ENCODE results near the gene NDUFB6. TPM values are rescaled to one million over a fixed set of nuclear protein-coding genes. Genes with fewer than 3 reads are reported as not detected.

Gene NDUFB6
- total RNA-seq (47.6 TPM), polyA plus RNA-seq (ENCODE audit: insufficient read depth, low read depth, low replicate concordance) (132 TPM)
- long read RNA-seq, donor 1, transcript NDUFB6-203 (4 exons, 1,366 nt) = major isoform, 89 of 91 reads
- long read RNA-seq, donor 1, partial matches to known transcripts = 0 of 91 reads
- long read RNA-seq, donor 1, other reads (novel, unspliced or antisense) = 0 of 91 reads
- long read RNA-seq, donor 2, transcript NDUFB6-203 (4 exons, 1,366 nt) = major isoform, 116 of 124 reads
- long read RNA-seq, donor 2, partial matches to known transcripts = 0 of 124 reads
- long read RNA-seq, donor 2, other reads (novel, unspliced or antisense) = 0 of 124 reads
- long read RNA-seq, donor 3, transcript NDUFB6-203 (4 exons, 1,366 nt) = major isoform, 153 of 157 reads
- long read RNA-seq, donor 3, partial matches to known transcripts = 0 of 157 reads
- long read RNA-seq, donor 3, other reads (novel, unspliced or antisense) = 0 of 157 reads
- long read RNA-seq, donor 4, transcript NDUFB6-203 (4 exons, 1,366 nt) = major isoform, 71 of 79 reads
- long read RNA-seq, donor 4, partial matches to known transcripts = 6 of 79 reads
- long read RNA-seq, donor 4, other reads (novel, unspliced or antisense) = 0 of 79 reads
- long read RNA-seq, donor 5, transcript NDUFB6-203 (4 exons, 1,366 nt) = major isoform, 11 of 11 reads
- long read RNA-seq, donor 5, partial matches to known transcripts = 0 of 11 reads
- long read RNA-seq, donor 5, other reads (novel, unspliced or antisense) = 0 of 11 reads
- long read RNA-seq, donor 6, transcript NDUFB6-203 (4 exons, 1,366 nt) = major isoform, 309 of 338 reads
- long read RNA-seq, donor 6, transcript NDUFB6-202 (3 exons, 761 nt) = minor isoform, 5 of 338 reads
- long read RNA-seq, donor 6, transcript NDUFB6-201 (3 exons, 666 nt) = minor isoform, 9 of 338 reads
- long read RNA-seq, donor 6, partial matches to known transcripts = 0 of 338 reads
- long read RNA-seq, donor 6, other reads (novel, unspliced or antisense) = 15 of 338 reads
- long read RNA-seq, donor 7, transcript NDUFB6-203 (4 exons, 1,366 nt) = major isoform, 28 of 37 reads
- long read RNA-seq, donor 7, partial matches to known transcripts = 1 of 37 reads
- long read RNA-seq, donor 7, other reads (novel, unspliced or antisense) = 6 of 37 reads
- long read RNA-seq, donor 8, transcript NDUFB6-203 (4 exons, 1,366 nt) = major isoform, 136 of 147 reads
- long read RNA-seq, donor 8, partial matches to known transcripts = 0 of 147 reads
- long read RNA-seq, donor 8, other reads (novel, unspliced or antisense) = 6 of 147 reads
- long read RNA-seq, donor 9, transcript NDUFB6-203 (4 exons, 1,366 nt) = major isoform, 80 of 83 reads
- long read RNA-seq, donor 9, partial matches to known transcripts = 0 of 83 reads
- long read RNA-seq, donor 9, other reads (novel, unspliced or antisense) = 0 of 83 reads
- long read RNA-seq, donor 10, transcript NDUFB6-203 (4 exons, 1,366 nt) = major isoform, 100 of 104 reads
- long read RNA-seq, donor 10, partial matches to known transcripts = 0 of 104 reads
- long read RNA-seq, donor 10, other reads (novel, unspliced or antisense) = 0 of 104 reads

- DNase-seq = peak; percentile 95 to 97 (median 97)
- peaks cover 2 to 5% (median 3%) of the 10 kb centered on the region in 3 donors for H3K4me1 ChIP-seq (ENCODE audit: control insufficient read depth in 2 of 3, insufficient read depth in 2 of 3, low read depth in 1 of 3, low read length in 3 of 3)
- intact Hi-C loops (cut with DNase I) = no loop called here
- no peaks in the 10 kb centered on the region for H3K9me3 ChIP-seq (ENCODE audit: control insufficient read depth in 2 of 3, insufficient read depth in 1 of 3, low read length in 3 of 3)
- H3K36me3 ChIP-seq (ENCODE audit: control insufficient read depth in 2 of 3, insufficient read depth in 3 of 3, low read length in 3 of 3) = peaks cover 0 to 4% (median 0%) of the 10 kb centered on the region in 3 donors
- H3K9ac ChIP-seq (ENCODE audit: low read length in 3 of 3) = peak within 1 kb of the TSS; percentile 75 to 96 (median 95)
- H3K4me3 ChIP-seq (ENCODE audit: low read length in 3 of 3) = peak within 1 kb of the TSS; percentile 85 to 97 (median 92)
- FAIRE-seq = no peak
- peak within 1 kb of the TSS; percentile 77 to 85 for H3K27ac ChIP-seq (ENCODE audit: low read depth in 2 of 2, low read length in 2 of 2)
- TF ChIP-seq, protein P1, sequence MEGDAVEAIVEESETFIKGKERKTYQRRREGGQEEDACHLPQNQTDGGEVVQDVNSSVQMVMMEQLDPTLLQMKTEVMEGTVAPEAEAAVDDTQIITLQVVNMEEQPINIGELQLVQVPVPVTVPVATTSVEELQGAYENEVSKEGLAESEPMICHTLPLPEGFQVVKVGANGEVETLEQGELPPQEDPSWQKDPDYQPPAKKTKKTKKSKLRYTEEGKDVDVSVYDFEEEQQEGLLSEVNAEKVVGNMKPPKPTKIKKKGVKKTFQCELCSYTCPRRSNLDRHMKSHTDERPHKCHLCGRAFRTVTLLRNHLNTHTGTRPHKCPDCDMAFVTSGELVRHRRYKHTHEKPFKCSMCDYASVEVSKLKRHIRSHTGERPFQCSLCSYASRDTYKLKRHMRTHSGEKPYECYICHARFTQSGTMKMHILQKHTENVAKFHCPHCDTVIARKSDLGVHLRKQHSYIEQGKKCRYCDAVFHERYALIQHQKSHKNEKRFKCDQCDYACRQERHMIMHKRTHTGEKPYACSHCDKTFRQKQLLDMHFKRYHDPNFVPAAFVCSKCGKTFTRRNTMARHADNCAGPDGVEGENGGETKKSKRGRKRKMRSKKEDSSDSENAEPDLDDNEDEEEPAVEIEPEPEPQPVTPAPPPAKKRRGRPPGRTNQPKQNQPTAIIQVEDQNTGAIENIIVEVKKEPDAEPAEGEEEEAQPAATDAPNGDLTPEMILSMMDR (IDR thresholded peaks at IDR 0.05; ENCODE audit: borderline replicate concordance, extremely low read depth, insufficient read depth) = no peak
- H3K27me3 ChIP-seq (ENCODE audit: control insufficient read depth, insufficient read depth, low read length) = no peaks in the 10 kb centered on the region
Measured at GRCh38 chr9:32572900-32573523, at the start of gene NDUFB6. Gene NDUFB6 (minus strand): TSS chr9:32573159. CDS start chr9:32573060, 99 bp downstream.

- DNase-seq (no peak), FAIRE-seq (no peak)
- H3K36me3 ChIP-seq (ENCODE audit: control insufficient read depth in 2 of 3, insufficient read depth in 3 of 3, low read length in 3 of 3) = no peaks in the 10 kb centered on the region
- no peaks in the 10 kb centered on the region for H3K4me1 ChIP-seq (ENCODE audit: control insufficient read depth in 2 of 3, insufficient read depth in 2 of 3, low read depth in 1 of 3, low read length in 3 of 3)
- H3K27me3 ChIP-seq (ENCODE audit: control insufficient read depth, insufficient read depth, low read length) = no peaks in the 10 kb centered on the region
- H3K9me3 ChIP-seq (ENCODE audit: control insufficient read depth in 2 of 3, insufficient read depth in 1 of 3, low read length in 3 of 3) = no peaks in the 10 kb centered on the region
- H3K4me3 ChIP-seq (ENCODE audit: low read length in 3 of 3) = no peak overlapping the region
- no peak overlapping the region for H3K27ac ChIP-seq (ENCODE audit: low read depth in 2 of 2, low read length in 2 of 2)
- intact Hi-C loops (cut with DNase I) = no loop called here
- TF ChIP-seq, protein P1 (IDR thresholded peaks at IDR 0.05; ENCODE audit: borderline replicate concordance, extremely low read depth, insufficient read depth) = no peak
- H3K9ac ChIP-seq (ENCODE audit: low read length in 3 of 3) = no peak overlapping the region
Measured at GRCh38 chr9:32618261-32618660, 45.3 kb upstream of the NDUFB6 start.

- Histone ChIP-seq H3K27me3 (ENCODE audit: control insufficient read depth, insufficient read depth, low read length) (no peaks in the 10 kb centered on the region), H3K27ac (ENCODE audit: low read depth in 2 of 2, low read length in 2 of 2) (no peak overlapping the region), H3K4me3 (ENCODE audit: low read length in 3 of 3) (no peak overlapping the region), H3K36me3 (ENCODE audit: control insufficient read depth in 2 of 3, insufficient read depth in 3 of 3, low read length in 3 of 3) (no peaks in the 10 kb centered on the region), H3K9ac (ENCODE audit: low read length in 3 of 3) (no peak overlapping the region), H3K4me1 (ENCODE audit: control insufficient read depth in 2 of 3, insufficient read depth in 2 of 3, low read depth in 1 of 3, low read length in 3 of 3) (no peaks in the 10 kb centered on the region), H3K9me3 (ENCODE audit: control insufficient read depth in 2 of 3, insufficient read depth in 1 of 3, low read length in 3 of 3) (peaks cover 0 to 7% (median 0%) of the 10 kb centered on the region in 3 donors)
- DNase-seq (no peak), FAIRE-seq (no peak)
- intact Hi-C loops (cut with DNase I) = no loop called here
- TF ChIP-seq, protein P1 (IDR thresholded peaks at IDR 0.05; ENCODE audit: borderline replicate concordance, extremely low read depth, insufficient read depth) = no peak
Measured at GRCh38 chr9:32606811-32607210, 33.9 kb upstream of the NDUFB6 start.
